Activated CD8-positive, alpha-beta memory T cell treated with anti-CD3 and anti-CD28 coated beads, Interleukin-2, amount 50 U/mL, for 24 hours (primary cell): Measurements from ENCODE around the gene RIMBP2.
"Not testable (repeated sequence)": the region's sequence is repeated elsewhere in the genome, so short reads cannot be mapped to it uniquely, and the experiment has no call there.

Experiments used
- DNase-seq: peaks from one replicate; pipeline ENCODE4 v3.0.0-alpha.2; 2020; ENCODE audit errors: extremely low read depth

The RIMBP2 gene

DNA sequence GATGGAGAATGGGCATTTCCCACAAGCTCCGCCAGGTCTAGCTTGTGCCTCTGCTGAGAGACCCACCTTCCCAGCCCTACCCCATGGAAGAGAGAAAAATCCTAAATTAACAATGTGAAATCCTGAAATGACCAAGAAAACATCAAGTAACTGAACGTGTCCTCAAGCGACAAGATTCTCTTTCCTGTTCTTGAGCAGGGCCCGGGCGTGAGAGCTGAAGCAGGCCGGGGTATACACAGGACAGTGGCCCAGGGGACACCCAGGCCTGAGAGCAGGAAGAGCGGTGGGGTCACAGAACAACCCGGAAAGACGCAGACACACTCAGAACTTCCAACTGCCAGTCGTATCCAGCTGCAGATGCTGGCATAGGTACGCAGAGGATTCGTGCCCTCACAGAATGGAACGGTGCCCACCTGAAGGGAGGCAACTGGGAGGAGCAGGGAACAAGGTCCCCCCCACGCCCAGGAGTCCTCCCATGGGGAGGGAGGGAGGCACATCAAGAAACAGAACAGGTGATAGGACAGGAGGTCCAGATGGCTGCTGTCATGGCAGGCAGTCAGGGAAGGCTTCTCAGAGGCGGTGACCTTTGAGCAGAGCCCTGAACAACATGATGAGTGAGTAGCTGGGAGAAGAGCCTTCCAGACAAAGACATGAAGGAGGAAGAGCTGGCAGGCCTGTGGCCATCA is 9.1 kb downstream of the RIMBP2 start:
- no peak for DNase-seq

- DNase-seq: no peak
Measured at GRCh38 chr12:130706311-130706710, 9.8 kb downstream of the RIMBP2 start.

DNA sequence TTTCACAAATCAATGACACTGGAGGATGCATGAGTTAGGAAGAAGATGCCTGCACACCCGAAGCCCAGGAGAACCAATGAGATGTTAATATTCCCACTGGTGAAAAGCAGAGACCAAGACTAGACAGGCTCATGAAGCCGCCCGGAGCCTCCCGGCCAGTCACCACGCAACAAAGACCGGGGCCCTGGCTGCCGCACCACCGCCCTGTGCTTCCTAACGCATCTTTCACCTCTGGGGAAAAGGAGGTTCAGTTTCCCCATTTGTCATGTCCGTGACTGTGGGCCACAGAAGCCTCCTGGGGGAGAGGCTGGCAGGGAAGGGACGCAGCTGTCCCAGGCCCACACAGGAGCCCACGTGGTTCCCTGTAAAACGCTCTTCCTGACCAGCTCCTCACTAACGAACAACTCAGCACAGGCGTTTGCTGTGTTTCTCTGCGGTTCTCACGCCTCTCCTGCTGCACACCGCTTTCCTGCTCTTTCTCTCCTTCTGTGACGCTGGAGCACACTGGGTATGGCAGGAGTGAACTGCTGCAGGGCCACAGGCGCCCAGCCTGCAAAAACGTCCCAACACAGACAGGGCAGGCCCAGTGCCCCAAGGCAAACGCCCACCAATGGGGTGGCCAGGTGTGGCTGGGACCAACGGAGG is 10.8 kb downstream of the RIMBP2 start:
- DNase-seq: no peak

GRCh38 chr12:130704606-130705005 is 11.5 kb downstream of the RIMBP2 start:
- DNase-seq: no peak

- no peak for DNase-seq
Measured at GRCh38 chr12:130703733-130704375, 12.2 kb downstream of the RIMBP2 start.

DNA sequence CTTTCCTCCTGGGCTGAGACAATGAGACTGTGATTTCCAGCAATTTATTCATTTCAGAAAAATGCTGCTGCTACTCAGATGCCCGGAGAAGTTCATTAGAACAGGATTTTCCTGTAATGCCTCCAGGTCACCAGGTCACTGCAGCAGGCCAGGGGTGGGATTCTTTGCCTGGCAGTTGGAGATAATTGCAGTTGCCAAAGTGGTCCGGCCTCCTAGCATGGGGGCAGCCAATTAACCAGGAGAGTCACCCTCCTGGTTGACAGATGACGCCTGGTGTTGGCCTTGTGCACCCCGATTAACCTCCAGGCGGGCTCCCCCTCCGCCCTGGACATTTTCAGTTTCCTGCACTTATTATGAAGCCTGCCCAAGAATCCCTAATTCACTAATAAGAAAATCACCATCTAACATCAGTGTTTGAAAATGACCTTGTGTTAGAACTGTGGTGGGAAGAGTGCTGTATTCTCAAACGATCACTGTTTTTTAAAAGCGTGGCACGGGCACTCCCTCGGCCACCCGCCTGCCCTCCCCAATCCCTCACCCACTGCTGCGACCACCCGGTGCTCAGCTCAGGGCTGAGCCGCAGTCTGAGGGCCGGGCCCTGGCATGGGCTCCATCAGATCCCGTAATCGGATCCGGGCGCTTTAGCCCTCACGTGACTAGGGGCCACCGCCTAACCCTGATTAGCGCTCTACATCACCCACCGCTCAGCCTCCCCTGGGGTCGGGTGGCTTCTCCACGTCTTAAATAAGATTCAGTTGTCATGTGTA is 12.9 kb downstream of the RIMBP2 start:
- no peak for DNase-seq

DNA sequence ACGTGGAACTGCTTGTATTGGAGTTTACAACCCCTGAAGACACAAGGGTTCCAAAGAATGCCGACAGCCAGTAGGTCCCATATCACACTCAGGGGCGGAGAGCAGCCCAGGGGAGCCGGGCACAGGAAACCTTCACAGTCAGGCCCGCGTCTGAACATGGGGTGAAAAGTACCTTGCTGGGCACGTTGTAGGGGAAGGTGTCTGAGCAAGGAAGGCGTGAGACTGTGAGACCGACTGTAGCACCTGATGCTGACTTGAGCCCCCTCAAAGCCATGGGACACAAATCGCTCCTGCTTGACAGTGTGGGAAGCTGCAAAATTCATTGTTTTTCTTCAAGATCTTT is 14.7 kb downstream of the RIMBP2 start:
- no peak for DNase-seq

DNA sequence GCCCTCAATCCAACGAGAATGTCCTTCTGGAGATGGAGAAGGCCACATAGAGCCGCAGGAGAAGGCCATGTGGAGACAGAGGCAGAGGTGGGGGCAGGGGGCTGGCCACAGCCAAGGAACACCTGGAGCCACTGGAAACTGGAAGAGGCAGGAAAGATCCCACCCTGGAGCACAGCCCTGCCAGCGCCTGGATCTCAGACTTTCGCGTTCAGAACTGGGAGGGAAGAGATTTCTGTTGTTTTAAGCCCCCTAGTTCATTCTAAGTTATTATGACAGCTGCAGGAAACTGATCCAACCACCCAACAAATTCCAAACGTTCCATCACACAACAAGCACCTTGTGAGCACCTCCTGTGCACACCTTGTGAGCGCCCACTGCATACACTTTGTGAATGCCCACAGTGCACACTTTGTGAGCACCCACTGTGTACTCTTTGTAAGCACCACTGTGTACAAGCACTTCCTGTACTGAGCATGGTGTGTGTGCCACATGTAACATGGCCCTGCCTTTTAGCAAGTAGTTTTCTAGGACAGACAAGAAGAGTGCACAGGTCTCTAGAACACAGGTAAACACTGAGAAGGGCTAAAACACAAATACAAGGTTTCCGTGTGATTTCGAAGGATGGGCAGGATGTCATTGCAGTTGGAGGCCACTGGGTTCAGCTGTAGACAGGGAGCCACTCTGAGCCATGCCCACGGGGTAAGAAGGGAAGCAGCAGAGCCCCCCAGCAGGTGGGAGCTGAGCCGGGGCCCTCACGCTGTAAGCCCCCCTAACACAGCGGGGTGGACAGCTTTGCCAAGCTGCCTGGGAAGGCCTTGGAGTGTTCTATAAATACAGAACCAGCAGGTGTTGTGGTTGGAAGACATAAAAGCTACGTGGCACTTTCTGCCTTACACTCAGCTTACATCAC is 15.4 kb downstream of the RIMBP2 start:
- DNase-seq: no peak

DNA sequence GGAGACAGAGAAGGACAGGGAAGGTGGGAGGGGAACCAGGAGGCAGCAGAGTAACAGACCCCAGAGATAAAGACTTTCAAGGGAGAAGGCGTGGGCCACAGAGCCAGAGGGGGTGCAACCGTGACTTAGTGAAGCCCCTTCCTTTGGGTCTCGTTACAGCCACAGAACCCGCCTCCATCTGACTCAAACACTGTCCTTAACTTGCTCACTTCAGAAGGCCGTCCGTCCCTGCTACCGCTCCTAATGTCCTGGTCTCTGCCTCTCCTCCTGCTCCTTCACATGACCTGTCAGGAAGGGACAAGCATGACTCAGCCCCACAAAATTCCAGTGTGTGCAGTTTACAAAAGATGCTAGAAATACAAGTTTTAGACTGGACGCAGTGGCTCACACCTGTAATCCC is 18.0 kb downstream of the RIMBP2 start:
- no peak for DNase-seq

- DNase-seq: no peak
Measured at GRCh38 chr12:130696379-130697100, 19.6 kb downstream of the RIMBP2 start.

DNA sequence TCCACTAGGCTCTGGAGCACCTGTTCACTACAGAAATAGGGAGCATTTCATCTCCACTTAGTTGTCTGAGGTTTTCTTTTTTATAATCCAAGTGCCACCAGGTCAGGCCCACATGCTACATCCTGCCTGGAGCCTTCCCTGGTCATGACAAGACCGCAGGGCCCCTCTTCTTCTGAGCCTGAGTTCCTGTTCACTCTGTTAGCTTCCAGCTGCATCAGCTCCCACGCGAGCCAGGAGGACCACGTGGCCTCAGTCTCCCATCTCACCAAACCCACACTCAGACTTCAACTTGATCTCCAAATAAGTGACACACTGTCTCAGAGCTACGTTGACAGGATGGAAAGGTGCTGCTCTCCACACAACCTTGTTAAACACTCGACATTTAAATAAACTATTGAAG is 21.0 kb downstream of the RIMBP2 start:
- no peak for DNase-seq

DNA sequence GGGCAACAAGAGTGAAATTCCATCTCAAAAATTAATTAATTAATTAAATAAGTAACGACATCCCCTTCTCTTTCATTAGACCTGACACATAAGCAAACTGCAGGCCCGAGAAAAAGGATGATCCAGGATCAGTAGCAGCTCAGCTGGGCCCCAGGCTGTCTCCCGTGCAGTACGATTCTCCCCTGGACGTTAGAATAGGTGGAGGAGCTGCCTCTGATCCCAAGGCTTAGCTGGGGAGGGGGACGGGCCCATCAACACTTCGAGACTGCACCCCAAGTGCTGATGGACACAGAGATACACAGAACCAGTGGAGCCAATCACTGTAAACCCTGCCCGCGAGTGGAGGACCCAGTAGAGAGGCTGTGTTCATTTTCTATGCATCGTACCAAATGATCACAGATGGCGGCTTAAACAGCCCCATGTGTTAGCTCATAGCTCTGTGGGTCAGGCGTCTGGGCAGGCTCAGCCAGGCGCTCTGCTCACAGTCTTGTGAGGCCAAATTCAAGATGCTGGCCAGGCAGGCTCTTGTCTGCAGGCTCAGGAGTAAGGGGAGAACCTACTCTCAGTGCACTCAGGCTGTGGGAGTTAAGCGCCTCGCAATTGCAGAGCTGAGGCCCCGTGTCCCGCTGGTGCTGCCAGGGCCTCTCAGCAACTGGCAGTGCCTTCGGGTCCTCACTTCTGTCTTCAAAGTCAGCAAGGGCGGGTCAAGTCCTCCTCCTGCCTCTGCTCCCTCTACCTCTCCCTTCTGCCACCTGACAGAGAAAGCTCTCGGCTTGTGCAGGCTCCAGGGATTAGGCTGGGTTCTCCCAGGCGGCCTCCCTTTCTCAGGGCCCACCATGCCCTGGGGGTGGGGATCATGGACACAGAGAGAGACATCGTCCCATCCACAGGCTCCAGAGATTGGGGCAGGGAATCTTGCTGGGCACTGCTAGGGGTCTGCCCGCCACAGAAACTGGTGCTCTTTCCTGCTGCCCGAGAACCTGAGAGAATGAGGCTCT is 26.4 kb downstream of the RIMBP2 start:
- no peak for DNase-seq

DNA sequence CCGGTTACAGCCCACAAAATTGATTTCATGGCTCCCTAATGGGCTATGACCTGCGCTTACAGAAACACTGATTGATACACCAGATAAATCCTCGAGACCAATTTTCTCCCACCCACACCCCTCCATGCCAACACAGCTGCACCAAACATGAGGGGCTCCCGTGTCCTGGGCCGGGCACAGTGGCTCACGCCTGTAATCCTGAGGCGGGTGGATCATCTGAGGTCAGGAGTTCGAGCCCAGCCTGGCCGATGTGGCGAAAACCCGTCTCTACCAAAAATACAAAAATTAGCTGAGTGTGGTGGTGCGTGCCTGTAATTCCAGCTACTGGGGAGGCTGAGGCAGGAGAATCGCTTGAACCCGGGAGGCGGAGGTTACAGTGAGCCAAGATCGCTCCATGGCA is 27.1 kb downstream of the RIMBP2 start:
- DNase-seq: not testable (repeated sequence)

DNA sequence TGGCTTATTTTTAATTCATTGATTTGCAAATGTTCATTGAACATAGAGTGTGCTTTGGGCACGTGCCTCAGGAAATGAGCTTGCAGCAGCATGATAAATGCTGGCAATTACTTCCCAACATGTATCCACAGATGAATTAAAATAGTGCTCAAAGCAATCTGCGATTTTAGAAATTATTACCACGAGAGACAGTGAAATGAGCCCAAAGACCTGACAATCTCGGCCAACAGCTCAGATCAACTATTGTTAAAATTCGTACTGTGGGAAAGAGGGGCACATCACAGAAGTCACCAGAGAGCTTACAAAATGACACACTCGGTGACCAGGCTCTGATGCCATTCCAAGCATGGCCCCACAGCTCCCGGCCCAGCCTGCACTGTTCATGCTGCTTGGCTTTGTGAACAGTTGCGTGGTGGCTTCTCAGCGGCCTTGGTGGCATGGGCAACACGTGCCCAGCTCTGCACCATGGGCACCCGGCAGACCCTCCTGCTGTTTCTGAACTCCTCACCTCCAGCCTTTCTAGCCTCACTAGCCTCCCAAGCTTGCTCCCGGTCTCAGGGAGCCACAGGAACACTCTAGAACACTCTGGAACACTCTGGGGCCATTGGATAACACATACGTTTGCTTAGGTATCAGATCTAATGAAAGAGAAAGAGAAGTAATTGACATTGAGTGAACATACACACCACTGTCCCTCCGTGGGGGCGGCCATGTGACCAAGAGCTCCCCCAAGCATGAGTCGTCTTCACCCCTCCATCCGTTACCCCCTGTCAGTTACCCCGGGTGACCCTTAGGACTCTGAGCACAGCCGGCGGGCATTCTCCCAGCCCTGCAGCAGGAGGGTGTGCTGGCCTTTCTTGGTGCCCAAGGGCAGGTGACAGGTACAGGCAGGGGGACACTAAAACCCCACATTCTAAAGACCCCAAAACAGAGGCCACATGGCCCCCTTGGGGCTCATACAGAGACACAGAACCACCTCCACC is 28.0 kb downstream of the RIMBP2 start:
- DNase-seq: no peak

DNA sequence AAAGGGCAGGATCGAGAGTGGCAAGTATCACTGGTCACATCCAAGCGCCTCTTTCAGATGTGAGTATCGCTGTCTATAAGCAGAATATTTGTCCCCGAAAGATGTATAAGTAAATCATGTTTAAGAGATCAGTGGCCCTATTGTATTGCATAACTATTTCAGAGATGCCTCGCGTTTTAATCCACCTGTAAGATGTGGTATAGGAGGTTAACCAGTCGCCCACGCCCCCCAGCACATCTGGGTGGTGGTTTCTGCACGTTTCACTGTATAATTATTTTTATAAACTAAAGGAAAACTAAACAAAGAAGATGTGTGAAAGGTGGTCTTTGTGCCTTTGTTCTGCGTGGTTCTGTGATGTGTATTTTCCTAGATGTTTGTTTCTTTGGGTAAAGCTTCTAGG is 28.9 kb downstream of the RIMBP2 start:
- DNase-seq: no peak

GRCh38 chr12:130686511-130686991 is 29.5 kb downstream of the RIMBP2 start:
- no peak for DNase-seq

DNA sequence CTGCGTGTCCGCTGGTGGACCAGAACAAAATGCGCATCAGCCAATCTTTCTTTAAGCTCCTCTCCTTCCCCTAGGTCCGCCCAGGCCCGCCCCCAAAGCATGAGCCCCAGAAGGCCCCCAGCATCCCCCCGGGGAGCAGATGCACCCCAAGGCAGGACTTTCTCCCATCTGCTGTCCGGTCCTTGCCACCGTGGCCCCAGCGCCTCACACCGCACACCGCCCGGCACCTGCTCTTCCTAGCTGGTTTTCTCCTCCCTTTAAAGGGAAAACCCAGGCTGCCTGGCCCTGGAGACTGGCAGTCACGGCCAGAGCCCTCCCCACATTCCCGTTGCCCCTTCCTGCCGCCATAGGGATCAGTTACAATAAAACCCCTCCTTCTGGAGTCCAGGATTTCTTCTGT is 30.2 kb downstream of the RIMBP2 start:
- DNase-seq: no peak

- DNase-seq: no peak
Measured at GRCh38 chr12:130685250-130685787, 30.8 kb downstream of the RIMBP2 start.
